ENCODE measurements around the gene GALK2.
A peak's percentile ranks its signal among the peaks of the same experiment; 100 is the strongest.

DNA sequence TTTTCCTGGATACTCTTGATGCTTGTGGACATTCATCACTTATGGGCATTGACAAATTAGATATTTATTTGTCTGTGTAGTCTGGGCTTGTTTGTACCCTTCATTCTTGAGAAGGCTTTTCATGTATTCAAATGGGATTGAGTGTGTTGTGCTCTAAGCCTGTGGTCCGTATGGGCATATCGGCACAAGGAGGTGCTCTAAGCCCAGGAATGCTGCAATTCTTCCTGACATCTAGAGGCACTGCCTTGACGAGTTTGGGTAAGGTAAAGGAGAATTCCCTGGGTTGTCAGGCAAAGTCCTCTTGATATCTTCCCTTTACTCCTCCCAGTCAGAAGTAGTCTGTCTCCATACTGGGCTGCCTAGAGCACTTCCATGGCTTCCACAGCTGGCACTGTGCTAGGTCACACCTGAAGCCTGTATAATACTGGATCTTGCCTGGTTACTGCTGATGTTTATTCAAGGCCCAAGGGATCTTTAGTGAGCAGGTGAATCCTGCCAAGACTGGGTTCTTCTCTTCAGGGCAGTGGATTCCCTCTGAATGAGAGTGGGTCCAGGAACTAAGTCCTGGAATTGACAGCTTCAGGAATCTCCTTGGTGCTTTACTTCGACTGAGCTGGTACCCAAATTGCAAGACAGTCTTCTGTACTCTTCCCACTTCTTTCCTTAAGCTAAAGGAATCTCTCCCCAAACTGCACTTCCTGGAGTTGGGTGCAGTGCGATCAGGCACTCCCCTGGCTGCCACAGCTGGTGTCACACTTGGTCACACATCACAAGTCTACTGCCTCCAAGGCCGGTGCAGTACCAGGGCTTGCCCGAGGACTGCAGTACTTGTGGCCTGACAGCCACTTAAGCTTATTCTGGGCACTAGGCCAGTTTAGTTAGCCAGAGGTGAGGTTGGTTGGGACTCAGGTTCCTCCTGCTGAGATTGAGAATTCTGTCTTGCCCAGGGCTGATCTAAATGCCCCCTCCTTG is 46.0 kb downstream of the GALK2 start:
- TF ChIP-seq, protein P1, sequence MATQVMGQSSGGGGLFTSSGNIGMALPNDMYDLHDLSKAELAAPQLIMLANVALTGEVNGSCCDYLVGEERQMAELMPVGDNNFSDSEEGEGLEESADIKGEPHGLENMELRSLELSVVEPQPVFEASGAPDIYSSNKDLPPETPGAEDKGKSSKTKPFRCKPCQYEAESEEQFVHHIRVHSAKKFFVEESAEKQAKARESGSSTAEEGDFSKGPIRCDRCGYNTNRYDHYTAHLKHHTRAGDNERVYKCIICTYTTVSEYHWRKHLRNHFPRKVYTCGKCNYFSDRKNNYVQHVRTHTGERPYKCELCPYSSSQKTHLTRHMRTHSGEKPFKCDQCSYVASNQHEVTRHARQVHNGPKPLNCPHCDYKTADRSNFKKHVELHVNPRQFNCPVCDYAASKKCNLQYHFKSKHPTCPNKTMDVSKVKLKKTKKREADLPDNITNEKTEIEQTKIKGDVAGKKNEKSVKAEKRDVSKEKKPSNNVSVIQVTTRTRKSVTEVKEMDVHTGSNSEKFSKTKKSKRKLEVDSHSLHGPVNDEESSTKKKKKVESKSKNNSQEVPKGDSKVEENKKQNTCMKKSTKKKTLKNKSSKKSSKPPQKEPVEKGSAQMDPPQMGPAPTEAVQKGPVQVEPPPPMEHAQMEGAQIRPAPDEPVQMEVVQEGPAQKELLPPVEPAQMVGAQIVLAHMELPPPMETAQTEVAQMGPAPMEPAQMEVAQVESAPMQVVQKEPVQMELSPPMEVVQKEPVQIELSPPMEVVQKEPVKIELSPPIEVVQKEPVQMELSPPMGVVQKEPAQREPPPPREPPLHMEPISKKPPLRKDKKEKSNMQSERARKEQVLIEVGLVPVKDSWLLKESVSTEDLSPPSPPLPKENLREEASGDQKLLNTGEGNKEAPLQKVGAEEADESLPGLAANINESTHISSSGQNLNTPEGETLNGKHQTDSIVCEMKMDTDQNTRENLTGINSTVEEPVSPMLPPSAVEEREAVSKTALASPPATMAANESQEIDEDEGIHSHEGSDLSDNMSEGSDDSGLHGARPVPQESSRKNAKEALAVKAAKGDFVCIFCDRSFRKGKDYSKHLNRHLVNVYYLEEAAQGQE (IDR thresholded peaks at IDR 0.05; ENCODE audit: insufficient read depth in 1 of 2, low read depth in 2 of 2, low read length in 1 of 2): no peak
- no peak for TF ChIP-seq POLR2AphosphoS5 (IDR thresholded peaks at IDR 0.05; ENCODE audit: low read depth, low read length)
- TF ChIP-seq, protein P2, sequence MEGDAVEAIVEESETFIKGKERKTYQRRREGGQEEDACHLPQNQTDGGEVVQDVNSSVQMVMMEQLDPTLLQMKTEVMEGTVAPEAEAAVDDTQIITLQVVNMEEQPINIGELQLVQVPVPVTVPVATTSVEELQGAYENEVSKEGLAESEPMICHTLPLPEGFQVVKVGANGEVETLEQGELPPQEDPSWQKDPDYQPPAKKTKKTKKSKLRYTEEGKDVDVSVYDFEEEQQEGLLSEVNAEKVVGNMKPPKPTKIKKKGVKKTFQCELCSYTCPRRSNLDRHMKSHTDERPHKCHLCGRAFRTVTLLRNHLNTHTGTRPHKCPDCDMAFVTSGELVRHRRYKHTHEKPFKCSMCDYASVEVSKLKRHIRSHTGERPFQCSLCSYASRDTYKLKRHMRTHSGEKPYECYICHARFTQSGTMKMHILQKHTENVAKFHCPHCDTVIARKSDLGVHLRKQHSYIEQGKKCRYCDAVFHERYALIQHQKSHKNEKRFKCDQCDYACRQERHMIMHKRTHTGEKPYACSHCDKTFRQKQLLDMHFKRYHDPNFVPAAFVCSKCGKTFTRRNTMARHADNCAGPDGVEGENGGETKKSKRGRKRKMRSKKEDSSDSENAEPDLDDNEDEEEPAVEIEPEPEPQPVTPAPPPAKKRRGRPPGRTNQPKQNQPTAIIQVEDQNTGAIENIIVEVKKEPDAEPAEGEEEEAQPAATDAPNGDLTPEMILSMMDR (IDR thresholded peaks at IDR 0.05): 0 out of 2 replicates have a peak, but pooled peaks have one; percentile 18

Measured in Panc1 (cell line).